ENCODE results near the gene DNAJC8. TPM values are rescaled to one million over a fixed set of nuclear protein-coding genes. Genes with fewer than 3 reads are reported as not detected.

Gene DNAJC8
- total RNA-seq, 4 donors from 2014 or later, result 27.4 to 55.1 (median 48.9) TPM

DNA sequence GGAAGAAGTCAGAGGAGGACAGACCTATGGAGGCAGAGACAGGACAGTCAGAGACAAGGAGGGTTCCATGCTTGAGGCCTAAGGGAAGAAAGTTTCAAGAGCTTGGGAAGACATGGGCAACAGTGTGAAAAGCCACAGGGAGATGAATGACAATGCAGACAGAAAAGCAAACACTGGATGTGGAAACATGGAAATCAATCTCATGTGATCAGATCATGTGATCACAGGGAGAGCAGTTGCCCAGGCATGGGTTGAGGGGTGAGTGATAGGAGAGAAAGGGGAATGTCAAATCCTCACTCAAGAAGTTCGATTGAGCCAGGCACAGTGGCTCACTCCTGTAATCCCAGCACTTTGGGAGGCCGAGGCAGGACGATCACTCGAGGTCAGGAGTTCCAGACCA, 73.6 kb downstream of the DNAJC8 start:
- H3K4me3 ChIP-seq, result no peak overlapping the region
- no peak overlapping the region for H3K27ac ChIP-seq
- H3K4me1 ChIP-seq, result peaks cover 6 to 49% (median 28%) of the 10 kb centered on the region in 3 donors
- no peak for DNase-seq
- no peak for TF ChIP-seq POLR2A (IDR thresholded peaks at IDR 0.05)
- TF ChIP-seq CTCF (IDR thresholded peaks at IDR 0.05), result no peak
- WGBS, 2 donors, result 82 to 85% methylated on average over 4 of the region's 4 CpGs
- no peaks in the 10 kb centered on the region for H3K9me3 ChIP-seq
- H3K36me3 ChIP-seq, result no peaks in the 10 kb centered on the region
- H3K27me3 ChIP-seq, result no peaks in the 10 kb centered on the region
- intact Hi-C loops (cut with DNase I), result no loop called here

- 85 to 88% methylated on average over 5 to 6 of the region's 8 CpGs for WGBS, 2 donors
- H3K9me3 ChIP-seq, result no peaks in the 10 kb centered on the region
- no peaks in the 10 kb centered on the region for H3K36me3 ChIP-seq
- TF ChIP-seq CTCF (IDR thresholded peaks at IDR 0.05), result no peak
- TF ChIP-seq POLR2A (IDR thresholded peaks at IDR 0.05), result no peak
- peaks cover 0 to 46% (median 20%) of the 10 kb centered on the region in 3 donors for H3K4me1 ChIP-seq
- intact Hi-C loops (cut with DNase I), result no loop called here
- H3K4me3 ChIP-seq, result no peak overlapping the region
- no peak for DNase-seq
- no peak overlapping the region for H3K27ac ChIP-seq
- H3K27me3 ChIP-seq, result no peaks in the 10 kb centered on the region
These were observed 74.9 kb downstream of the DNAJC8 start for GRCh38 chr1:28157894-28158293.

DNA sequence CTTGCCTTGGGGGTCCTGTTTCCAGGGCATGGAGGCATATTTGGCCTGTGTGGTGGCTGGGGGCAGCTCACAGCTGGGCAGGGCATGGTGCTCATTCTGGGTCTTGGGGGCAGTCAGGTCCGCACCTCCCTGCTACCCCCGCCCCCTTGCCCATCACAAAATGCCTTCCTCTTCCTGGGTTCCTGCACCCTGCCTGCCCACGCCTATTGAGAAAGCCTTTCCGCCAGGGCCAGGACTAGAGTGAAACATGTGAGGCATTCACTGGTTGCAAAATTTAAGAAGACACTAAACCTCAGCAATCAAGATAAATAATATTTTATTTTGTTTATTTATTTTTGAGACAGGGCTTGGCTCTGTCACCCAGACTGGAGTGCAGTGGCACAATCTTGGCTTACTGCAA, 76.0 kb downstream of the DNAJC8 start:
- WGBS, 2 donors, result 48 to 75% methylated on average over 3 of the region's 4 CpGs
- intact Hi-C loops (cut with DNase I), result no loop called here
- peak overlapping the region in 1 of 4 donors; percentile 6 for H3K27ac ChIP-seq
- no peaks in the 10 kb centered on the region for H3K27me3 ChIP-seq
- no peaks in the 10 kb centered on the region for H3K36me3 ChIP-seq
- DNase-seq, result no peak
- peaks cover 0 to 45% (median 16%) of the 10 kb centered on the region in 3 donors for H3K4me1 ChIP-seq
- no peaks in the 10 kb centered on the region for H3K9me3 ChIP-seq
- no peak for TF ChIP-seq CTCF (IDR thresholded peaks at IDR 0.05)
- no peak for TF ChIP-seq POLR2A (IDR thresholded peaks at IDR 0.05)
- no peak overlapping the region for H3K4me3 ChIP-seq

- 94 to 97% methylated on average over 4 of the region's 4 CpGs for WGBS, 2 donors
- Histone ChIP-seq H3K9me3 (no peaks in the 10 kb centered on the region), H3K27ac (peak overlapping the region in 2 of 4 donors; percentile 9 to 52), H3K36me3 (peaks cover 0 to 2% (median 0%) of the 10 kb centered on the region in 3 donors), H3K27me3 (no peaks in the 10 kb centered on the region), H3K4me3 (no peak overlapping the region), H3K4me1 (peaks cover 0 to 33% (median 4%) of the 10 kb centered on the region in 3 donors)
- no peak for TF ChIP-seq CTCF (IDR thresholded peaks at IDR 0.05)
- TF ChIP-seq POLR2A (IDR thresholded peaks at IDR 0.05), result no peak
- intact Hi-C loops (cut with DNase I), result no loop called here
- no peak for DNase-seq
These were observed 77.2 kb downstream of the DNAJC8 start for GRCh38 chr1:28155628-28156027.

GRCh38 chr1:28154078-28154594, 78.7 kb downstream of the DNAJC8 start:
- WGBS, 2 donors, result 72 to 75% methylated on average over 7 to 8 of the region's 9 CpGs
- intact Hi-C loops (cut with DNase I), result no loop called here
- H3K27me3 ChIP-seq, result no peaks in the 10 kb centered on the region
- peaks cover 0 to 22% (median 0%) of the 10 kb centered on the region in 3 donors for H3K4me1 ChIP-seq
- no peaks in the 10 kb centered on the region for H3K9me3 ChIP-seq
- H3K27ac ChIP-seq, result peak overlapping the region in 2 of 4 donors; percentile 52 to 65
- no peak for DNase-seq
- no peak for TF ChIP-seq POLR2A (IDR thresholded peaks at IDR 0.05)
- no peak for TF ChIP-seq CTCF (IDR thresholded peaks at IDR 0.05)
- H3K4me3 ChIP-seq, result no peak overlapping the region
- H3K36me3 ChIP-seq, result peaks cover 0 to 17% (median 4%) of the 10 kb centered on the region in 3 donors

Other genes with a start within 250 kb of the DNAJC8 start
- 10 to 100 TPM; 13.8 to 21.9 (median 15.8) TPM for gene EYA3, start 144.4 kb downstream of the DNAJC8 start, total RNA-seq
- gene PTAFR, start 56.3 kb downstream of the DNAJC8 start, total RNA-seq, result 10 to 100 TPM in 1 of 4 donors, 1 to 10 TPM in 3; 2.7 to 12.8 (median 8.9) TPM
- 100 to 1,000 TPM; 142 to 284 (median 180) TPM for gene ATP5IF1, start 3.1 kb upstream of the DNAJC8 start, total RNA-seq
- gene SESN2, start 26.5 kb upstream of the DNAJC8 start, total RNA-seq, result 10 to 100 TPM in 2 of 4 donors, 1 to 10 TPM in 2; 7.8 to 20.6 (median 9.3) TPM
- 10 to 100 TPM; 10.7 to 18.8 (median 15.6) TPM for gene MED18, start 96.0 kb upstream of the DNAJC8 start, total RNA-seq
- 10 to 100 TPM; 33.4 to 41.0 (median 36.3) TPM for gene PHACTR4, start 136.7 kb upstream of the DNAJC8 start, total RNA-seq